Activated T-helper 1 cell treated with Interleukin-2 at 50 U/mL for 16 hours (primary cell): ENCODE results near the gene OR5V1.
"Not testable (repeated sequence)": the region's sequence is repeated elsewhere in the genome, so short reads cannot be mapped to it uniquely, and the experiment has no call there.

ENCODE experiments used
- DNase-seq: peaks from one replicate; pipeline ENCODE4 v3.0.0-alpha.2; 2020; ENCODE audit warnings: low read depth

OR5V1 gene

DNA sequence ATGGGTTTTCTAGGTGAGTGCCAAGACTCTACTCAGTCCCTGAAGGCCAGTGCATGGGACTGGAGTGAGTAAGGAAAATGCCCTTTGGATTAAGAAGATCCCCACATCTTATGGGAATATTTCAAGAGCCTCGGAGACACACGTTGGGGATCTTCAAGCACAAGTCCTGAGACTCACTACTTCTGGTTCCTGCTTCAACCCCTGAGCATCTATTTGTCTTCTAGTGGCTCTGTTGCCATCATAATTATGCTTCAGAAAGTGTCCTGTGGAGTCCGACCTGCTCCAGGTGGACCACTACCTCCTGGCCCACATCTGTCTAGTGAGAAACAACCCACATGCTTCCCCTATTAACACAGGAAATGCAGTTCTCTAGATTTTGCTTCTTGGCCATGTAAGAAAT lies at the start of gene OR5V1:
OR5V1 (minus strand) TSS at position 101 of the 400 bp plus-strand sequence. CDS start 12,670 bp downstream, outside the sequence.
- no peak for DNase-seq

DNA sequence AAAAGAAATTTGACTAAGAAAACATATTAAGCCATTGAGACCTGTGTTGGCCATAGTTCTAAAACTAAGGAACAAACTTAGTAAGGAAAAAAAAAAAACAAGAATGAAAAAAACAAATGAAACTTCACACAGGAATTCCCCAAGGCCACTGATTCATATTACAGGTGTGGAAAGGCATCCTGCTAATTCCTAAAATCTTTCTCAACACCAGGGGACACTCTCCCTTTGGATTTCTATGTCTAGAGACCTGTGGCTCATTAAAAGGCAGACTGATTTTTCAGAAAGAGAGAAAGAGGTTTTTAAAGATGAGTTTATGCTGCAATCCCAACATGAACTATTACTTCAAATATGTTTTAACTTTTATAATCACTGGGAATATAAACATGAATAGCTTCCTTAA lies 45.9 kb upstream of the OR5V1 start, which contains the start of gene OR12D1:
OR12D1 (plus strand) TSS at position 341 of the 400 bp plus-strand sequence.
- no peak for DNase-seq

DNA sequence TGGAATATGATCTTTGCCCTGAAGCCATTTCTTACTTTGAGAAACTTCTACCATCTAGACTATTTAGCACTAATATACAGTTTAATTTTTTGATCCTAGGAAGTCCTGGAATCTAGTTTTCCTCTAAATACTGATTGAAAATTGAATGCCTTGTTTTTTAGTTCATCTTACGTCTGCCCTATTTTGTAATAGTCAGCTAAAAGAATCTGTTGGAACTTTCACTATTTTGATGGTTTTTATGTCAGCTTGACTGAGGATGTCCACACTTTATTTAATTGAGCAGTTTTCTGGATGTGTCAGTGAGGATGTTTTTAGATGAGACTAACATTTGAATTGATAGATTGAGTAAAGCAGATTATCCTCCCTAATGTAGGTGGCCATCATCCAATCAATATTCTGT lies 35.1 kb upstream of the OR5V1 start:
- no peak for DNase-seq

GRCh38 chr6:29399525-29399924 lies 30.9 kb upstream of the OR5V1 start:
- no peak for DNase-seq

GRCh38 chr6:29395331-29395730 lies 26.7 kb upstream of the OR5V1 start, which contains the start of gene OR12D2:
Gene OR12D2 (plus strand): TSS chr6:29395631. CDS start chr6:29396700, 1,069 bp downstream.
- no peak for DNase-seq

- no peak for DNase-seq
Observed at GRCh38 chr6:29388533-29388932, 19.9 kb upstream of the OR5V1 start.

DNA sequence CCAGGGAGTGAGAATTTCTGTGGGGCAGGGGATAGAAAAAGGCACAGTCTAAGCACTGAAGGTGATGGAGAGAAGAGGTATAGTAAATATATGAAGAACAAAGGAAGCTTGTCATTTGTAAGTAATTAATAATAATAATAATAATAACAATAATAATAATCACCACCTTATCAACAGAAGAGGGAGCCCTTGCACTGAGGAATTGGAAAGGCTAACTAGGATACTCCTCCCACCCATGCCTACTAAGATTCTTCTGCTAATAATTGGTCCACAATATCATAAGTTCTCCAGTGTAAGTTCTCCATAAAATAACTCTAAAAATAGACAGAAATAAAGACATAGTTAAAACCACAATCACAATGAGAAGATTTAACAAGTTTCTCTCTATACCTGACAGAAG lies 7.3 kb upstream of the OR5V1 start:
- DNase-seq: no peak

GRCh38 chr6:29375191-29375590 lies 6.5 kb upstream of the OR5V1 start, which contains the start of gene OR12D3:
Gene OR12D3 (minus strand): TSS chr6:29375291. CDS start chr6:29375287, 4 bp downstream.
- no peak for DNase-seq

DNA sequence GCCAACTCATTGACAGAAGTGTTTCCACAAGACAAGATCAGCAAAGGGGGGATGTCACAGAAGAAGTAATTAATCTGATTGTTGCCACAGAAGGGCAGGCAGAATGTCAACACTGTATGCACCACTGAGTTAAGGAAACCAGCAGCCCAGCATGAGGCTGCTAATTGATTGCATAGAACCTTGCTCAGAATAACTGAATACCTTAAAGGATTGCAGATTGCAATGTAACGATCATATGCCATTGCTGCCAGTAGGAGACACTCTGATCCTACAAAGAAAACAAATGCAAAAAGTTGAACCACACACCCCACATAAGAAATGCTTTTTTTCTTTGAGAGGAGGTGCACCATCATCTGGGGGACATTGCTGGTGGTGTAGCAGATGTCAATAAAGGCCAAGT lies 13.1 kb downstream of the OR5V1 start:
- no peak for DNase-seq

GRCh38 chr6:29354980-29355379 lies 13.7 kb downstream of the OR5V1 start:
- DNase-seq: no peak

- DNase-seq: not testable (repeated sequence)
Observed at GRCh38 chr6:29349348-29349747, 19.3 kb downstream of the OR5V1 start.

GRCh38 chr6:29345380-29345779 lies 23.3 kb downstream of the OR5V1 start:
- no peak for DNase-seq

GRCh38 chr6:29336269-29336668 lies 32.4 kb downstream of the OR5V1 start:
- no peak for DNase-seq

GRCh38 chr6:29332676-29333075 lies 36.0 kb downstream of the OR5V1 start:
- DNase-seq: no peak

GRCh38 chr6:29325777-29326176 lies 42.9 kb downstream of the OR5V1 start:
- DNase-seq: no peak

GRCh38 chr6:29323332-29323731 lies 45.3 kb downstream of the OR5V1 start:
- not testable (repeated sequence) for DNase-seq

- no peak for DNase-seq
Observed at GRCh38 chr6:29319931-29320330, 48.7 kb downstream of the OR5V1 start.
